HG02973 (cell line): Measurements from ENCODE around the gene VAV1.
"Not testable (repeated sequence)": the region's sequence is repeated elsewhere in the genome, so short reads cannot be mapped to it uniquely, and the experiment has no call there.

Source experiments
- ATAC-seq: cut with Tn5 transposase; IDR thresholded peaks from one replicate; pipeline ENCODE4 v1.9.1; 2021; ENCODE audit warnings: moderate library complexity; ENCODE audit not compliant: unreplicated experiment

Gene VAV1

DNA sequence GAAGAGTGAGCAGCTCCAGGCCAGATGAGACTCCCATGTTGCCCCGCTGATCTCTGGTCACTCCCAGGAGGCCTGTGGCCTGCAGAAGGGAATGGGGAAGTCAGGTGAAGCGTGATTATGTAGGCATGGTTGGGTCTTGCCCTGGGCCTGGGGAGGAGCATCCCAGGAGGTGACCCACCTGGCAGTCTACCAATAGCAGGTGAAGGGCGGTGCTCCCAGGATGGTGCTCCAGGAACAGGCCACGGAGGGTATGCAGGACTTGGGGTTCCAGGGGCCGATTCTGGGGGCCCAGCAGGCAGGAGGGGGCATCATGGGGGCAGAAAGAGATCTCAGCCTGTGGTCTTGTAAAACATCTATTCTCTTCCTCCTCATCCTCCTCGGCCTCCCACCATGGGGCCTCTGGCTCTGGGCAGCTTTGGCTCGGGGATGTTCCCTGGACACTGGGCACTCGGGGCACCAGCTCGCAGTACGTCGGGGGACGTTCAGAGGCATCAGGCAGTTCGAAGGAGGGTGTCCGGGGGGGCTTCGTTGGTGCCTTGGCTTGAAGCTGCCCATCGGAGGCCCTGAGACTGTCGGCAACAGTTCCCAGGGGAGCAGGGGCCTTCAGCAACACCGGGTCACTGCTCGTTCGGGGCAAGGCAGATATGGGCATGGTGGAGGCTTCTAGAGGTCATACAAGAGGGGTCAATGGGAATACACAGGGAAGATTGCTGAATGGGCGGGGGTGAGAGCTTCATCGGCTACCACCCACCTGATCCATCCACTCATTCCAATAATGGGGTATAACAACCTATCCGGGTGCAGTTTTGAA, 17.6 kb upstream of the VAV1 start:
- ATAC-seq: no peak

DNA sequence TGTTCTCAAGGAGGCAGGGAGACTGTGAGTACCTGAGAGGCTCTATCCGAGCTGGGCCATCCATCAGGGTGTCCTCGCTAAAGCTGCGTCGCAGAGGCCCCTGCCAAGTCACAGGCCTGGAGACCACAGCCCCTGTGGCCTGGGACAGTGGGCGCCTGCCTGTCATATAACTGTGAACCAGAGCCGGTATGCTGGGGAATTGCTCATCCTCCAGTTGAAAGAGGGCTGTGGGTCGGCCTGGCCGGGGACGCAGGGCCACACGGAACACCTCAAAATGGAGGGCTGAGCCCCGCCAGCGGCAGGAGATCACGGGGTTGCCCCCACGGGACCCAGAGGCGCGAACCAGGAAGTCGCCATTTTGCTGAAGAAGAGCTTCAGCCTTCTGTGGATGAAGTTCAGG, 11.9 kb upstream of the VAV1 start:
- no peak for ATAC-seq

DNA sequence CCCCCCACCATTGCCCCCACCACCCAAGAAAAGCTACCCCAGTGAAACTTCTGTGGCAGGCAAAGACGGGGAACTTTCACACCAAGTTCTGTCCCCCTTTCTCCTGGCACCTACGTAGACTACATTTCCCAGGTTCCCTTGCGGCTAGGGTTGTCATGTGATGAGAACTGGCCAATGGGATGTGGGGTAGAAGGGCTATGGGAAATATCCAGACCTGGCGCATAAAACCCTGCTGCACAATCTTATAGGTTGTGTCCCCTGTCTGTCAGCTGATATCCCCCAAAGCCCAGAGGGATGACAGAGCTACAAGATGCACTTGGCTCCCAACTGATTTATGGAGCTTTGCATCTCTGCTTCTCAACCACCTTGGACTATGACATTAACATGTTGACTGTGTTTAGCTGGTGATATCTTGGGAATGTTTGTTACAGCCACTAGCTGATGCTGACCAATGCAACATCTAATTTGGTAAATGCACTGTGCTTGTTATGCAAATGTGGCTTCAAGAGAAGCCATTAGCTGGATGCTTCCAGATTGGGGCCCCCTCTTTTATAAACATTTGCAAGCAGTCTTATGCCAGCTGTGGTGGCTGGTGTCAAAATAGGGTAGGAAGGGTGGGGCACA, 11.3 kb upstream of the VAV1 start:
- ATAC-seq: no peak

GRCh38 chr19:6762253-6762797, 10.2 kb upstream of the VAV1 start:
- not testable (repeated sequence) for ATAC-seq

DNA sequence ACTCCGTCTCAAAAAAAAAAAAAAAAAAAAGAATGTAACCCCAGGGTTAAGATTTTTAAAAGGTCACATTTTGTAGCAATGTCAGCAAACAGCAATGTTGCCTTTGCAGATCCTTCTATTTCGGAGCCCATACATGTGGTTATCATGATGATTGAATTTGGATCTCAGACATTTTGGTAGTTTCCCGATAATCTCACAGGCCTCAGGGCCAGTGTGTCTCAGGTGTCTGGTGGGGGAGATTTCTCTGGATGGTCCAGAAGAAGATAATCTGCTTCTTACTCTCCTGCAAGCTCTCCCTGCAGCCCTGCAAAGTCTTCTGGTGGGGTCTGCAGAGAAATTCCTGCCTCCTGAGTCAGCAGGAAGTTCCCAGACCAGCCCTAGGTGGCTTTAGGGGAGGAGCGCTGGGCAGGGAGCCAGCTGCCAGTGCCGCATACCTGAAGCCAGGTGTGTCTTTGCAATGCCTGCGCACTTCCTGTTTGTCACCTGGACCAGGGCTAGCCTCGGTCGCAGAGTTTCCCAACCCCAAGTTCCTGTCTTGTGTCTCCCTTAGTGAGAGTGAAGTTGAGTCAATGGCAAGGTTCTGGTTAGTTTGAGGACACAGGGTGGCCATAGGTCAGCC, 6.7 kb upstream of the VAV1 start:
- no peak for ATAC-seq

- no peak for ATAC-seq
Observed at GRCh38 chr19:6766357-6767080, 6.0 kb upstream of the VAV1 start.

DNA sequence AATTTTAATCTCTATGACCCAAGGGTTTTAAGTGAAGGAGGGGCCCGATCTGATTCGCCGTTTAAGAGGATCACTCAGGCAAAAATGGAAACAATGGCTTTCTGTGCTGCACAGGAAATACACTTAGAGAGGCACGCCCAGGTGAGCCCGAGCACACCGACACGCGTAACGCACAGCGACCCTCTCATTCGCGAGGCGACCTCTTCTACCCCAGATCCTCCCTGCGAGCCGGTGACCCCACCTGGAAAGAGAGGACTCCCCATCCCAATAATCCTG, 5.5 kb upstream of the VAV1 start:
- peak; percentile 26 for ATAC-seq

DNA sequence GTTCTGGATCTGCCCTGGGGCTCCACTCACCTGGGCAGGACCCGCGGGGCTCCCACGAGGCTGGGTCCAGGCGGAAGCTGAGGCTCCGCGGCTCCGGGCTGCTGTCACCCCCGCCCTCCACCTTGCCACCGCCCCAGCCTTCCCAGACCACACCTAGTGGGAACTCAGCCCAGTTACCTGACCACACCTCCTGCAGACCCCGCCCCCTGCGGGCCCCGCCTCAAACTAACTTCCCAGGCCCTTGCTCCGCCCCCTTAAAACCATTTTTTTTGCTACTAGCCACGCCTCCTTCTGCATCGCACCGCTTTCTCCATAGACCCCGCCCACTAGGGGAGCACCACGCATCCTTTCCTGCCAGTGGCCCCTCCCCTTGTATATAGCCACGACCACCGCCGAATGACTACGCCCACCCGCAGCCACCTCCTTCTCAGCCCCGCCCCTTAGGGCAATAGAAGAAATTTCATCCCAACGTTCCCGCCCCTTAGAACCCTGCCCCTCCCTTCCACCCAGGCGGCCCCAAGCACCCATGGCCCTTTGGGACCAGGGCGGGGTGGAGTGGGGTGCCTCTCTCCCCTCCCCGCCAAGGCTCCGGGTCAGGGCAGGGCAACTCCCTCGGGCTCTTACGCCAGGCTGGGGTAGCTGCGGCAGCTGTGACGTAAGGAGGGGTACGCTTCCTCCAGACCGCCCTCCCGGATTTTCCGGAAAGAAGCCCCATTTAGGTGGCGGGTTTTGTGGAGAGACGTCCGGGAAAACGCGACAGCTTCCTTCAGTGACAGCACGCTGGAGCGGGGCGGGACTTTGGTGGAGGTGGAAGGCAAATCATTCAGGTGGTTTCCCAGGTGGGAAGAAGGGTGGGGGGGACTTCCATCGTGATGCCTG, 4.9 kb upstream of the VAV1 start, which contains the start of gene SH2D3A:
TSS of gene SH2D3A (minus strand) at position 79 of the 879 bp plus-strand sequence. CDS start 3,687 bp downstream, outside the sequence.
- ATAC-seq: peak; percentile 56

- ATAC-seq: no peak
Observed at GRCh38 chr19:6768236-6768785, 4.2 kb upstream of the VAV1 start.

DNA sequence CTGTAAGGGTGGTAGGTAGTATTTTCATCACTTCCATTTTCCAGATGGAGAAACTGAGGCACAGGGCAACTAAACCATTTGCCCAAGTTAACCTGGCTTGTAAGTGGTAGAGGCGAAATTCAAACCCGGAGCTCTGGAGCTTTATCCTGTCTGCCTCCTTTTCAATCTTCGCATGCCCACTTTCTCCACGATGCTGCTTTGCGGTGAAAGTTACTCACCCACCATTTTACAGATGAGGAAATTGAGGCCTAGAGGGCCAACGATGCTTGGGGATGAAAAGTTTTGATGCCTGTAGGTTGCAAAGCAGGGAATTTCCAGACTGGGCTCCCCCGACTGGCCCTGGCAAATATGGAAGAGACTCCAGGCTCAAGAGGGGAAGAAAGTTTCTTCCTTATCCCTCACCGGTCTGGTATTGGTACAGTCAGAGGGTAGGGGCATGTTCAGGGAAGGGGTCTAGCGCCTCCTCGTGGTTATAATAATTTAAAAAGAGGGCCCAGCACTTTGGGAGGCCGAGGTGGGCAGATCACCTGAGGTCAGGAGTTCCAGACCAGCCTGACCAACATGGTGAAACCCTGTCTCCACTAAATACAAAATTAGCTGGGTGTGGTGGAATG, 3.4 kb upstream of the VAV1 start:
- ATAC-seq: no peak

DNA sequence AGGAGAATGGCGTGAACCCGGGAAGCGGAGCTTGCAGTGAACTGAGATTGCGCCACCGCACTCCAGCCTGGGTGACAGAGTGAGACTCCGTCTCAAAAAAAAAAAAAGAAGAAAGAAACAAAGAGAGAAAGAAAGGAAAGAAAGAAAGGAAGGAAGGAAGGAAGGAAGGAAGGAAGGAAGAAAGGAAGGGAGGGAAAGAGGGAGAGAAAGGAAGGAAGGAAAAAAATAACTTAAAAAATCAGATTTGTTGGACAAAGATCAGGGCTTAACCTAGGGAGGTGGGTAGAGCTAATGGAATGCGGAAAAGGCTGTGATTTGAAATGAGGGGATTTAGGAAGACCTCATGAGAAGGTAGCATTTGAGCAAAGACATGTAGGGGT, 870 bp upstream of the VAV1 start:
- not testable (repeated sequence) for ATAC-seq

GRCh38 chr19:6772866-6773322, 386 bp downstream of the VAV1 start:
- no peak for ATAC-seq

GRCh38 chr19:6773323-6773931, 919 bp downstream of the VAV1 start:
- ATAC-seq: no peak

GRCh38 chr19:6774821-6775707, 2.6 kb downstream of the VAV1 start:
- ATAC-seq: no peak

- not testable (repeated sequence) for ATAC-seq
Observed at GRCh38 chr19:6776045-6776444, 3.5 kb downstream of the VAV1 start.

DNA sequence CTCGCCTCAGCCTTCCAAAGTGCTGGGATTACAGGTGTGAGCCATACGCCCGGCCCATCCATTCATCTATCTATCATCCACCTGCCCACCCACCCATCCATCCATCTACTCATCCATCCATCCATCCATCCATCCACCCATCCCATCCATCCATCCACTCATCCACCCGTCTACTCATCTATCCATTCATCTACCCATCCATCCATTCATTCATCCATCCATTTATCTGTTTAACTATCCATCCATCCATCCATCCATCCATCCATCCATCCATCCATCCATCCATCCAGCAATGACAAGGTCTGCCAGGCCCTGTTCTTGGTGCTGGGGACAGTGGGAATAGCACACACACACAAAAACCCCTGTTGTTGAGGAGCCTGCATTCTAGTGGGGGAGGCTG, 4.5 kb downstream of the VAV1 start:
- ATAC-seq: no peak

DNA sequence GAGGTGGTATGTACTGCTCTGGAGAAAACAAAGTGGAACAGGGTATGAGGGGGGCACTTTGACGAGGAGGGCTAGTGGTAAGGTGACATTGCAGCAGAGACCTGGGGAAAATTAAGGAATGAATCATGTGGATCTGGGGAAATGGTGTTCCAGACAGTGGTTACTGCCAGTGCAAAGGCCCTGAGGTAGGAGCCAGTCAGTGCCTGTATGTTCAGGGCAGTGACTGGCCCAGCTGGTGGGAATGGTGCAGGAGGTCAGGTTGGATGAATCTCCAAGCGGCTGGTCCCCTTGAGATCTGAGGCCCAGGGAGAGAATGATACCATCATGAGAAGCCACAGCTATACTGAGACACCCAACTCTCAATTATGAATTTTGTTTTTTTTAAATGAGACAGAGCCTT, 4.9 kb downstream of the VAV1 start:
- no peak for ATAC-seq

- no peak for ATAC-seq
Observed at GRCh38 chr19:6778386-6778785, 5.9 kb downstream of the VAV1 start.
